Ascending aorta (tissue), 2 donors: ENCODE measurements around the gene SLC15A3. TPM values are rescaled to one million over a fixed set of nuclear protein-coding genes. Genes with fewer than 3 reads are reported as not detected.

Experiments
- DNase-seq, 2 donors: peaks; one replicate each; pipeline ENCODE4 v3.0.0-alpha.2; 2019; ENCODE audit warnings: low spot score in 2 of 2
- H3K27ac ChIP-seq, 2 donors: fragments of 200-600 bp; sonication (generic); one replicate each; pipeline ENCODE4 v1.5.1; 2016 to 2017; ENCODE audit warnings: mild to moderate bottlenecking in 1 of 2
- H3K27me3 ChIP-seq: fragments of 200-600 bp; sonication (generic); one replicate; pipeline ENCODE4 v1.5.1; 2017
- H3K36me3 ChIP-seq, 2 donors: fragments of 200-600 bp; sonication (generic); one replicate each; pipeline ENCODE4 v1.5.1; 2016
- H3K4me1 ChIP-seq, 2 donors: fragments of 200-600 bp; sonication (generic); one replicate each; pipeline ENCODE4 v1.5.1; 2016 to 2017; ENCODE audit warnings: mild to moderate bottlenecking in 1 of 2
- H3K4me3 ChIP-seq, 2 donors: fragments of 200-600 bp; sonication (generic); one replicate each; pipeline ENCODE4 v1.5.1; 2016 to 2017; ENCODE audit warnings: mild to moderate bottlenecking in 1 of 2
- H3K9me3 ChIP-seq, 2 donors: fragments of 200-600 bp; sonication (generic); one replicate each; pipeline ENCODE4 v1.5.1; 2016
- CTCF ChIP-seq, 3 experiments: fragments of 200-600 bp in 2 of 3; fragments of 450-650 bp in 1 of 3; sonication (generic) in 2 of 3; IDR thresholded peaks; one replicate each; pipeline ENCODE4 v1.5.1; 2016 to 2019; ENCODE audit warnings: antibody characterized with exemption in 3 of 3, mild to moderate bottlenecking in 1 of 3, moderate library complexity in 1 of 3
- intact Hi-C: fragments of 100-400 bp; cut with DNase I; formaldehyde crosslinking; loops from one replicate; pipeline ENCODE4 v1.15.1; 2023
- total RNA-seq: library from RNA; depleted of rRNA; stranded (reverse); fragments of >200 nt; gene quantifications from one replicate; pipeline ENCODE4 v1.1.0, GENCODE V29; 2016

Gene SLC15A3
- total RNA-seq, 1 donor from 2014 or later, result 27.1 TPM

- no peak for DNase-seq
- Histone ChIP-seq H3K4me1 (peaks cover 6 to 26% of the 10 kb centered on the region in 2 donors), H3K4me3 (no peak overlapping the region), H3K27ac (no peak overlapping the region), H3K27me3 (no peaks in the 10 kb centered on the region), H3K9me3 (no peaks in the 10 kb centered on the region), H3K36me3 (peaks cover 0 to 1% of the 10 kb centered on the region in 2 donors)
- intact Hi-C loops, result loop anchor here (5.0 kb wide), 2 partner anchors 1292 to 1347 kb away; partner anchors contain the start of gene OSBP
- no peak for TF ChIP-seq CTCF (IDR thresholded peaks at IDR 0.05)
These were observed 43.2 kb downstream of the SLC15A3 start for GRCh38 chr11:60908803-60909202.

- H3K4me1 ChIP-seq, result peaks cover 6 to 18% of the 10 kb centered on the region in 2 donors
- peak; percentile 87 to 99 for DNase-seq
- no peaks in the 10 kb centered on the region for H3K9me3 ChIP-seq
- TF ChIP-seq CTCF (IDR thresholded peaks at IDR 0.05), result no peak
- peak within 1 kb of the TSS; percentile 97 to 99 for H3K27ac ChIP-seq
- intact Hi-C loops, result loop anchor here (1.0 to 5.0 kb wide), 4 partner anchors 65 to 1344 kb away; partner anchors contain the start of genes OSBP and VPS37C
- H3K27me3 ChIP-seq, result no peaks in the 10 kb centered on the region
- H3K36me3 ChIP-seq, result peaks cover 16 to 25% of the 10 kb centered on the region in 2 donors
- H3K4me3 ChIP-seq, result peak within 1 kb of the TSS; percentile 98 to 99
These were observed 45.6 kb downstream of the SLC15A3 start, which contains the start of gene PRPF19 for GRCh38 chr11:60906132-60906972. Gene PRPF19, minus strand, starts transcription at chr11:60906585. Its CDS starts 203 bp downstream, at chr11:60906382.

- Histone ChIP-seq H3K4me1 (peaks cover 6 to 18% of the 10 kb centered on the region in 2 donors), H3K4me3 (peak overlapping the region; percentile 98 to 99), H3K36me3 (peaks cover 23 to 32% of the 10 kb centered on the region in 2 donors), H3K9me3 (no peaks in the 10 kb centered on the region), H3K27ac (peak overlapping the region; percentile 97 to 99), H3K27me3 (no peaks in the 10 kb centered on the region)
- TF ChIP-seq CTCF (IDR thresholded peaks at IDR 0.05), result no peak
- DNase-seq, result no peak
- intact Hi-C loops, result loop anchor here (1.0 to 5.0 kb wide), 4 partner anchors 64 to 1343 kb away; partner anchors contain the start of genes OSBP and VPS37C
These were observed 46.3 kb downstream of the SLC15A3 start for GRCh38 chr11:60905551-60906113.

- peak overlapping the region; percentile 98 to 99 for H3K4me3 ChIP-seq
- DNase-seq, result no peak
- no peak for TF ChIP-seq CTCF (IDR thresholded peaks at IDR 0.05)
- H3K4me1 ChIP-seq, result peaks cover 6 to 18% of the 10 kb centered on the region in 2 donors
- H3K9me3 ChIP-seq, result no peaks in the 10 kb centered on the region
- intact Hi-C loops, result loop anchor here (5.0 kb wide), 2 partner anchors 1288 to 1343 kb away; partner anchors contain the start of gene OSBP
- no peaks in the 10 kb centered on the region for H3K27me3 ChIP-seq
- H3K27ac ChIP-seq, result peak overlapping the region; percentile 10 to 97
- peaks cover 28 to 38% of the 10 kb centered on the region in 2 donors for H3K36me3 ChIP-seq
These were observed 46.9 kb downstream of the SLC15A3 start for GRCh38 chr11:60905047-60905446.

GRCh38 chr11:60902625-60903024 is 49.4 kb downstream of the SLC15A3 start:
- intact Hi-C loops, result no loop called here
- DNase-seq, result no peak
- Histone ChIP-seq H3K4me3 (no peak overlapping the region), H3K4me1 (peaks cover 6 to 18% of the 10 kb centered on the region in 2 donors), H3K9me3 (no peaks in the 10 kb centered on the region), H3K27me3 (no peaks in the 10 kb centered on the region), H3K27ac (no peak overlapping the region), H3K36me3 (peaks cover 48 to 53% of the 10 kb centered on the region in 2 donors)
- no peak for TF ChIP-seq CTCF (IDR thresholded peaks at IDR 0.05)
